ENCODE results near the gene CD40. TPM values are rescaled to one million over a fixed set of nuclear protein-coding genes. Genes with fewer than 3 reads are reported as not detected.

The CD40 gene
- total RNA-seq, 1 donor from 2014 or later, result 1.6 TPM

- TF ChIP-seq CTCF (IDR thresholded peaks at IDR 0.05), result no peak
- Mint-ChIP-seq H3K27me3 (ENCODE audit: unreplicated experiment) (peaks cover 49% of the 10 kb centered on the region), H3K9me3 (ENCODE audit: unreplicated experiment) (no peaks in the 10 kb centered on the region), H3K27ac (ENCODE audit: unreplicated experiment) (no peak overlapping the region), H3K4me3 (ENCODE audit: unreplicated experiment) (no peak overlapping the region), H3K4me1 (ENCODE audit: unreplicated experiment) (no peaks in the 10 kb centered on the region), H3K36me3 (ENCODE audit: unreplicated experiment) (no peaks in the 10 kb centered on the region)
- DNase-seq (ENCODE audit: extremely low spot score, unreplicated experiment), result no peak
These were observed 15.2 kb upstream of the CD40 start for GRCh38 chr20:46102940-46103339.

- no peaks in the 10 kb centered on the region for H3K36me3 Mint-ChIP-seq (ENCODE audit: unreplicated experiment)
- H3K9me3 Mint-ChIP-seq (ENCODE audit: unreplicated experiment), result no peaks in the 10 kb centered on the region
- peaks cover 50% of the 10 kb centered on the region for H3K27me3 Mint-ChIP-seq (ENCODE audit: unreplicated experiment)
- no peak overlapping the region for H3K4me3 Mint-ChIP-seq (ENCODE audit: unreplicated experiment)
- no peak for TF ChIP-seq CTCF (IDR thresholded peaks at IDR 0.05)
- no peaks in the 10 kb centered on the region for H3K4me1 Mint-ChIP-seq (ENCODE audit: unreplicated experiment)
- H3K27ac Mint-ChIP-seq (ENCODE audit: unreplicated experiment), result no peak overlapping the region
- no peak for DNase-seq (ENCODE audit: extremely low spot score, unreplicated experiment)
These were observed 13.9 kb upstream of the CD40 start for GRCh38 chr20:46104262-46104661.

- TF ChIP-seq CTCF (IDR thresholded peaks at IDR 0.05), result no peak
- no peaks in the 10 kb centered on the region for H3K4me1 Mint-ChIP-seq (ENCODE audit: unreplicated experiment)
- H3K27ac Mint-ChIP-seq (ENCODE audit: unreplicated experiment), result no peak overlapping the region
- no peak for DNase-seq (ENCODE audit: extremely low spot score, unreplicated experiment)
- H3K4me3 Mint-ChIP-seq (ENCODE audit: unreplicated experiment), result no peak overlapping the region
- no peaks in the 10 kb centered on the region for H3K36me3 Mint-ChIP-seq (ENCODE audit: unreplicated experiment)
- H3K27me3 Mint-ChIP-seq (ENCODE audit: unreplicated experiment), result peaks cover 53% of the 10 kb centered on the region
- H3K9me3 Mint-ChIP-seq (ENCODE audit: unreplicated experiment), result no peaks in the 10 kb centered on the region
These were observed 11.1 kb upstream of the CD40 start for GRCh38 chr20:46107061-46107460.

GRCh38 chr20:46108435-46108841, 9.7 kb upstream of the CD40 start:
- TF ChIP-seq CTCF (IDR thresholded peaks at IDR 0.05), result no peak
- Mint-ChIP-seq H3K9me3 (ENCODE audit: unreplicated experiment) (no peaks in the 10 kb centered on the region), H3K36me3 (ENCODE audit: unreplicated experiment) (no peaks in the 10 kb centered on the region), H3K4me3 (ENCODE audit: unreplicated experiment) (no peak overlapping the region), H3K27ac (ENCODE audit: unreplicated experiment) (no peak overlapping the region), H3K27me3 (ENCODE audit: unreplicated experiment) (peaks cover 50% of the 10 kb centered on the region), H3K4me1 (ENCODE audit: unreplicated experiment) (no peaks in the 10 kb centered on the region)
- peak; percentile 49 for DNase-seq (ENCODE audit: extremely low spot score, unreplicated experiment)

GRCh38 chr20:46108976-46109375, 9.1 kb upstream of the CD40 start:
- no peak for TF ChIP-seq CTCF (IDR thresholded peaks at IDR 0.05)
- peaks cover 55% of the 10 kb centered on the region for H3K27me3 Mint-ChIP-seq (ENCODE audit: unreplicated experiment)
- DNase-seq (ENCODE audit: extremely low spot score, unreplicated experiment), result peak; percentile 73
- no peaks in the 10 kb centered on the region for H3K4me1 Mint-ChIP-seq (ENCODE audit: unreplicated experiment)
- no peaks in the 10 kb centered on the region for H3K36me3 Mint-ChIP-seq (ENCODE audit: unreplicated experiment)
- H3K27ac Mint-ChIP-seq (ENCODE audit: unreplicated experiment), result no peak overlapping the region
- H3K9me3 Mint-ChIP-seq (ENCODE audit: unreplicated experiment), result no peaks in the 10 kb centered on the region
- no peak overlapping the region for H3K4me3 Mint-ChIP-seq (ENCODE audit: unreplicated experiment)
